Body of pancreas (tissue), 4 donors: ENCODE data around the gene PTGS2. TPM values are rescaled to one million over a fixed set of nuclear protein-coding genes. Genes with fewer than 3 reads are reported as not detected.

Experiments used
- ATAC-seq: fragments of 150-250 bp; one replicate; pipeline ENCODE4 v1.9.1; 2016
- DNase-seq, 4 donors: peaks; one replicate each; pipeline ENCODE4 v3.0.0-alpha.2; 2019
- H3K27ac ChIP-seq, 4 donors: fragments of 200-600 bp; sonication (generic); 1 replicate in 3 of 4; 2 replicates in 1 of 4; pipeline versions ENCODE4 v1.5.1 to v1.6.1; 2016 to 2019; ENCODE audit warnings: mild to moderate bottlenecking in 1 of 4, mixed read lengths in 1 of 4, moderate library complexity in 1 of 4
- H3K27me3 ChIP-seq, 2 donors: fragments of 200-600 bp; sonication (generic); one replicate each; pipeline ENCODE4 v1.6.0; 2016; ENCODE audit warnings: mild to moderate bottlenecking in 1 of 2
- H3K36me3 ChIP-seq, 2 donors: fragments of 200-600 bp; sonication (generic); replicated peaks in 1 of 2; 2 replicates each; pipeline ENCODE4 v1.5.1; 2016; ENCODE audit warnings: low read depth in 2 of 2; ENCODE audit not compliant: insufficient read depth in 1 of 2
- H3K4me1 ChIP-seq: fragments of 200-600 bp; sonication (generic); one replicate; pipeline ENCODE4 v1.6.0; 2016
- H3K4me3 ChIP-seq, 2 donors: fragments of 200-600 bp; sonication (generic); 1 replicate in 1 of 2; 2 replicates in 1 of 2; pipeline ENCODE4 v1.5.1; 2016 to 2019
- H3K9me3 ChIP-seq, 3 donors: fragments of 200-600 bp; sonication (generic); 1 replicate in 2 of 3; 2 replicates in 1 of 3; pipeline ENCODE4 v1.5.1; 2016
- POLR2A ChIP-seq, 3 donors: fragments of 450-650 bp; IDR thresholded peaks; one replicate each; pipeline ENCODE4 v1.6.1; 2016; ENCODE audit warnings: antibody characterized with exemption in 3 of 3, mild to moderate bottlenecking in 2 of 3
- WGBS, 2 donors: methylation state at CpG; one replicate each; pipeline ENCODE4 v1.1.5; 2017; 5-methylcytosine and 5-hydroxymethylcytosine counted together
- intact Hi-C: fragments of 100-400 bp; cut with DNase I; formaldehyde crosslinking; loops from one replicate; pipeline ENCODE4 v1.15.1; 2023
- total RNA-seq, 2 donors: library from RNA; depleted of rRNA; stranded (reverse); fragments of >200 nt; gene quantifications; one replicate each; pipeline ENCODE4 v1.1.0, GENCODE V29; 2016
- TF ChIP-seq, protein P1 (sequence below), 7 experiments: fragments of 450-650 bp in 4 of 7; fragments of 200-600 bp in 3 of 7; sonication (generic) in 3 of 7; IDR thresholded peaks; one replicate each; pipeline ENCODE4 v1.5.1; 2016 to 2019; ENCODE audit warnings: antibody characterized with exemption in 7 of 7

Gene PTGS2
- total RNA-seq, 2 donors from 2014 or later: 1.3 to 3.3 TPM

DNA sequence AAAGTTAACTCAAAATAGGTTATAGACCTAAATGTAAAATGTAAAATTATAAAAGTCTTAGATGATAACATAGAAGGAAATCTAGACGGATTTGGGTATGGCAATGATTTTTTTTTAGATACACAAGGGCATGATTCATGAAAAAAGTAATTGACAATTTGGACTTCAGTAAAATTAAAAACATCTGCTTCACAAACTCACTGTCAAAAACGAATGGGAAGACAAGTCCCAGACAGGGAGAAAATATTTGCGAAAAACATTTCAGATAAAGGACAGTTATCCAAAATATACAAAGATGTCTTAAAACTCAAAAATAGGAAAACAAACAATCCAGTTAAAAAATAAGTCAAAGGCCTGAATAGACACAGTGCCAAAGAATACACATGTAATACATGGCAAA lies 9.7 kb upstream of the PTGS2 start:
- Histone ChIP-seq H3K4me1 (no peaks in the 10 kb centered on the region), H3K4me3 (no peak overlapping the region), H3K27ac (no peak overlapping the region), H3K9me3 (no peaks in the 10 kb centered on the region), H3K36me3 (no peaks in the 10 kb centered on the region), H3K27me3 (no peaks in the 10 kb centered on the region)
- 46 to 52% methylated on average over 3 of the region's 3 CpGs for WGBS, 2 donors
- no peak for TF ChIP-seq POLR2A (IDR thresholded peaks at IDR 0.05)
- TF ChIP-seq, protein P1, sequence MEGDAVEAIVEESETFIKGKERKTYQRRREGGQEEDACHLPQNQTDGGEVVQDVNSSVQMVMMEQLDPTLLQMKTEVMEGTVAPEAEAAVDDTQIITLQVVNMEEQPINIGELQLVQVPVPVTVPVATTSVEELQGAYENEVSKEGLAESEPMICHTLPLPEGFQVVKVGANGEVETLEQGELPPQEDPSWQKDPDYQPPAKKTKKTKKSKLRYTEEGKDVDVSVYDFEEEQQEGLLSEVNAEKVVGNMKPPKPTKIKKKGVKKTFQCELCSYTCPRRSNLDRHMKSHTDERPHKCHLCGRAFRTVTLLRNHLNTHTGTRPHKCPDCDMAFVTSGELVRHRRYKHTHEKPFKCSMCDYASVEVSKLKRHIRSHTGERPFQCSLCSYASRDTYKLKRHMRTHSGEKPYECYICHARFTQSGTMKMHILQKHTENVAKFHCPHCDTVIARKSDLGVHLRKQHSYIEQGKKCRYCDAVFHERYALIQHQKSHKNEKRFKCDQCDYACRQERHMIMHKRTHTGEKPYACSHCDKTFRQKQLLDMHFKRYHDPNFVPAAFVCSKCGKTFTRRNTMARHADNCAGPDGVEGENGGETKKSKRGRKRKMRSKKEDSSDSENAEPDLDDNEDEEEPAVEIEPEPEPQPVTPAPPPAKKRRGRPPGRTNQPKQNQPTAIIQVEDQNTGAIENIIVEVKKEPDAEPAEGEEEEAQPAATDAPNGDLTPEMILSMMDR (IDR thresholded peaks at IDR 0.05): no peak
- DNase-seq (no peak), ATAC-seq (no peak)
- intact Hi-C loops: no loop called here

DNA sequence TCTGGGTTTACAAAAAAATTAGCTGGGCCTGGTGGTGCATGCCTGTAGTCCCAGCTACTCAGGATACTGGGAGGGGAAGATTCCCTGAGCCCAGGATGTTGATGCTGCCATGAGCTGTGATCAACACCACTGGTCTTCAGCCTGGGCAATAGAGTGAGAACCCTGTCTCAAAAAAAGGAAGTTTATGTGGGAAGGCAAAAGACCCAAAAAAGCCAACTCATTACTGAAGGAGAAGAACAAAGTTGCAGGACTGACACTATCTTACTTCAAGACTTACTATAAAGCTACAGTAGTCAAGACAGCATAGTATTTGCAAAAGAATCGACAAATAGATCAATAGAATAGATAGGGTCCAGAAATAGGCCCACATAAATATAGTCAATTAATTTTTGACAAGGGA lies 9.2 kb upstream of the PTGS2 start:
- no peaks in the 10 kb centered on the region for H3K9me3 ChIP-seq
- H3K4me1 ChIP-seq: no peaks in the 10 kb centered on the region
- intact Hi-C loops: no loop called here
- DNase-seq (no peak), ATAC-seq (no peak)
- WGBS, 2 donors: 57 to 60% methylated on average over 1 of the region's 1 CpG
- no peak overlapping the region for H3K4me3 ChIP-seq
- TF ChIP-seq, protein P1 (IDR thresholded peaks at IDR 0.05): no peak
- no peak for TF ChIP-seq POLR2A (IDR thresholded peaks at IDR 0.05)
- H3K27me3 ChIP-seq: no peaks in the 10 kb centered on the region
- H3K27ac ChIP-seq: no peak overlapping the region
- H3K36me3 ChIP-seq: no peaks in the 10 kb centered on the region

DNA sequence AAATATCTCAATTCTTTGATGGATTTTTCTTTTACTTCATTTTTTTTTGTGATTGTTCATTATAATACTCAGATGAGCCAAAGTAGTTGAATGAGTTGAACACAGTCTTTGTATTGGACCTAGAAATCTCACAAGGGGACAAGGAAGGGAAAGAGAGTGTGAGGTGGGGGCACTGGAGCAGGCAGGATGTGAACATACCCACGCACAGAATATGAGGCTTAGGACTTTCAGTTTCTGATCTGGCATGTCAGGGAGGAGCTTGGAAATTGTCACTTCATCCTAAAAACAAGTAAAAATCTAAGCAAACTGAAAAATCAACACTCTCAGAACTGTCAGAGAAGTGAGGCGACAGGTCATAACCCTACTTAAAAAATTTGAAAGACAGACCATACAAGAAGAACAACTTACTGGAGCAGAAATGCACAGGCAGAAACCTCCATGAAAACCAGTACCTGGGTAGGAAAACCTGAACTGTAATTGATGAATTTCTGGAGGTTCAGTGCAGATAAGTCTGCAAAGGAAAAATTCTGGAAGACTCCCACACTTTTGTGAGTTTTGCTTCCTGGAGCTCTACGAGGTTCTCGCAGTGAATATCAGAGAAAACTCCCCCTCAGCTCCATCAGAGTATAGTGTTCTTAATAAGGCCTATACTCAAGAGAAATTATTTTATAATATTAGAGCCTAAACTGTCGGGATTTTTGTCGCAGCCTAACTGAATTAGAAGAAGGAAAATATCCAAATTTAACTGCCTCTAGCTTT lies 3.6 kb upstream of the PTGS2 start:
- no peaks in the 10 kb centered on the region for H3K27me3 ChIP-seq
- H3K27ac ChIP-seq: no peak overlapping the region
- H3K4me3 ChIP-seq: no peak overlapping the region
- intact Hi-C loops: no loop called here
- ATAC-seq (no peak), DNase-seq (no peak)
- TF ChIP-seq, protein P1 (IDR thresholded peaks at IDR 0.05): no peak
- no peak for TF ChIP-seq POLR2A (IDR thresholded peaks at IDR 0.05)
- peaks cover 8% of the 10 kb centered on the region for H3K4me1 ChIP-seq
- WGBS, 2 donors: 61 to 62% methylated on average over 6 of the region's 6 CpGs
- no peaks in the 10 kb centered on the region for H3K36me3 ChIP-seq
- no peaks in the 10 kb centered on the region for H3K9me3 ChIP-seq

DNA sequence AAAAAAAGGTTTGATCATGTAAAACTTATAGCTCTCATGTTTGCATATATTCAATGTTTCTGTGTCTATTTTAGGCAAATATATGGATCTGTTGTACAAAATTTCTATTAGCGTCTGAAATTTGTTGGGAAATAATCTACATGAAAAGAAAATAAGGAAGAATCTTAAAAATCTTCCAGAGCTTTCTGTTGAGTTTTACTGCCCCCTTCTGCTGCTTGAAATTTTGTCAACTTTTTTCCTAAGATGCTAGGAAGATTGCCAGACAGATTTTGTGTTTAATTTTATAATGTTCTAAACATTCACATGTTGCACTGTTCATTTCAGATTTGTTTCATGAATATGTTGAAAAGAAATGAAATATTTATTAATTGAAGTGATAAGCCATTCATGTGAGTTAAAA lies 2.5 kb upstream of the PTGS2 start:
- WGBS, 2 donors: 50 to 63% methylated on average over 1 of the region's 1 CpG
- no peaks in the 10 kb centered on the region for H3K9me3 ChIP-seq
- peaks cover 8% of the 10 kb centered on the region for H3K4me1 ChIP-seq
- no peak for TF ChIP-seq POLR2A (IDR thresholded peaks at IDR 0.05)
- TF ChIP-seq, protein P1 (IDR thresholded peaks at IDR 0.05): peak in 1 of 7 experiments; percentile 11
- H3K36me3 ChIP-seq: no peaks in the 10 kb centered on the region
- no peak overlapping the region for H3K4me3 ChIP-seq
- H3K27me3 ChIP-seq: no peaks in the 10 kb centered on the region
- intact Hi-C loops: no loop called here
- no peak for ATAC-seq
- H3K27ac ChIP-seq: no peak overlapping the region
- no peak for DNase-seq

DNA sequence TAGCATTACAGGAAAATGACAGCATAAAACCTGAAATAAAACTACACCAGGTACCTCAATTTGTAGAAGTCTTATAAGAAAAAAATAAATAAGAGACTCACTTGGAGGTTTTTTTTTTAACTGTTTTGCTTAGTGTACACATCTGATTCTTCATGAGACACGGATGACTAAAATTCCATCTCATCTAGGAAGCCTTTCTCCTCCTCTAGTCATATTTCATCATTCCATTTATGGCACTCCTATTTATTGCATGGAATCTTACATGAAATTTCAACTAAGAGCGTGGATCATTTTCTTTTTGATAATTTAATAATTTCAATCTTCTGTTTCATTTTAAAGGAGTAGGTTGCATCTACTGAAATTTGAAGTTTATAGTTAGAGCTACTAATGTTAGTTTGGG lies 1.6 kb upstream of the PTGS2 start:
- Histone ChIP-seq H3K27me3 (no peaks in the 10 kb centered on the region), H3K36me3 (no peaks in the 10 kb centered on the region), H3K4me1 (peaks cover 8% of the 10 kb centered on the region), H3K27ac (no peak overlapping the region), H3K4me3 (no peak overlapping the region), H3K9me3 (no peaks in the 10 kb centered on the region)
- DNase-seq (no peak), ATAC-seq (no peak)
- WGBS, 2 donors: 67% methylated on average over 2 of the region's 2 CpGs
- intact Hi-C loops: no loop called here
- TF ChIP-seq, protein P1 (IDR thresholded peaks at IDR 0.05): no peak
- TF ChIP-seq POLR2A (IDR thresholded peaks at IDR 0.05): no peak
